SK-N-MC (cell line): ENCODE measurements around the gene STK39.

ENCODE experiments used
- EZH2 ChIP-seq: fragments of 200-600 bp; sonication (generic); IDR thresholded peaks from one replicate; pipeline ENCODE4 v1.6.1; 2017; ENCODE audit warnings: antibody characterized with exemption
- POLR2AphosphoS5 ChIP-seq: IDR thresholded peaks from 2 replicates; pipeline ENCODE4 v1.6.1; 2012; ENCODE audit warnings: mild to moderate bottlenecking, low read depth, low read length, borderline replicate concordance

- no peak for TF ChIP-seq POLR2AphosphoS5
- TF ChIP-seq EZH2 = no peak
These were observed 221.8 kb downstream of the STK39 start for GRCh38 chr2:168025487-168026202.
